SK-N-MC (cell line): ENCODE data around the gene MFNG.

Experiments
- EZH2 ChIP-seq: fragments of 200-600 bp; sonication (generic); IDR thresholded peaks from one replicate; pipeline ENCODE4 v1.6.1; 2017; ENCODE audit warnings: antibody characterized with exemption
- POLR2AphosphoS5 ChIP-seq: IDR thresholded peaks from 2 replicates; pipeline ENCODE4 v1.6.1; 2012; ENCODE audit warnings: mild to moderate bottlenecking, low read depth, low read length, borderline replicate concordance

GRCh38 chr22:37435970-37436603, 50.1 kb downstream of the MFNG start:
- TF ChIP-seq EZH2 (no peak), POLR2AphosphoS5 (no peak)
